Hepatocyte (in vitro differentiated cells): ENCODE measurements around the gene SPTBN2. TPM values are rescaled to one million over a fixed set of nuclear protein-coding genes. Genes with fewer than 3 reads are reported as not detected.
A peak's percentile ranks its signal among the peaks of the same experiment; 100 is the strongest.

Experiments
- DNase-seq: peaks from one replicate; pipeline ENCODE4 v3.0.0-alpha.2; 2016; ENCODE audit warnings: low spot score
- H2AFZ ChIP-seq: fragments of 200-600 bp; sonication (generic); 2 replicates; pipeline ENCODE4 v1.6.0; 2016; ENCODE audit warnings: antibody characterized with exemption, mild to moderate bottlenecking
- H3K27ac ChIP-seq: fragments of 200-600 bp; sonication (generic); 2 replicates; pipeline ENCODE4 v1.5.1; 2016; ENCODE audit warnings: mild to moderate bottlenecking
- H3K27me3 ChIP-seq: fragments of 200-600 bp; sonication (generic); 2 replicates; pipeline ENCODE4 v1.6.1; 2016
- H3K36me3 ChIP-seq: fragments of 200-600 bp; sonication (generic); replicated peaks from 2 replicates; pipeline ENCODE4 v1.5.1; 2016; ENCODE audit warnings: low read depth; ENCODE audit not compliant: insufficient read depth
- H3K4me1 ChIP-seq: fragments of 200-600 bp; sonication (generic); 2 replicates; pipeline ENCODE4 v1.5.1; 2016; ENCODE audit warnings: mild to moderate bottlenecking, moderate library complexity; ENCODE audit not compliant: insufficient read depth
- H3K4me2 ChIP-seq: fragments of 200-600 bp; sonication (generic); 2 replicates; pipeline ENCODE4 v1.6.0; 2016
- H3K4me3 ChIP-seq: fragments of 200-600 bp; sonication (generic); 2 replicates; pipeline ENCODE4 v1.5.1; 2016; ENCODE audit warnings: mild to moderate bottlenecking
- H3K79me2 ChIP-seq: fragments of 200-600 bp; sonication (generic); 2 replicates; pipeline ENCODE4 v1.6.0; 2017; ENCODE audit warnings: mild to moderate bottlenecking
- H3K9me2 ChIP-seq: fragments of 200-600 bp; sonication (generic); replicated peaks from 2 replicates; pipeline ENCODE4 v1.6.0; 2017; ENCODE audit warnings: mild to moderate bottlenecking; ENCODE audit not compliant: insufficient read depth
- H3K9me3 ChIP-seq: fragments of 200-600 bp; sonication (generic); 2 replicates; pipeline ENCODE4 v1.5.1; 2016; ENCODE audit warnings: low read depth, mild to moderate bottlenecking
- H4K20me1 ChIP-seq: fragments of 200-600 bp; sonication (generic); 2 replicates; pipeline ENCODE4 v1.6.0; 2016; ENCODE audit warnings: mild to moderate bottlenecking; ENCODE audit not compliant: insufficient read depth, poor library complexity, severe bottlenecking
- EZH2 ChIP-seq: fragments of 200-600 bp; sonication (generic); IDR thresholded peaks from 2 replicates; pipeline ENCODE4 v1.6.1; 2016; ENCODE audit warnings: antibody characterized with exemption, mild to moderate bottlenecking, borderline replicate concordance
- EZH2phosphoT487 ChIP-seq: fragments of 200-600 bp; sonication (generic); IDR thresholded peaks from one replicate; pipeline ENCODE4 v1.6.1; 2018; ENCODE audit warnings: antibody characterized with exemption, mild to moderate bottlenecking, low read depth, moderate library complexity; ENCODE audit not compliant: unreplicated experiment, severe bottlenecking
- WGBS: methylation state at CpG from one replicate; pipeline ENCODE4 v1.1.6; 2016; ENCODE audit warnings: low lambda C conversion rate; ENCODE audit errors: missing lambda C conversion rate; 5-methylcytosine and 5-hydroxymethylcytosine counted together
- polyA plus RNA-seq: library from polyadenylated mRNA; unstranded; fragments of >200 nt; fragmentation: Nextera tagmentation; extraction: Ambion mirVana; gene quantifications from 2 replicates; pipeline ENCODE4 v1.2.1, GENCODE V29; 2016
- total RNA-seq: library from RNA; depleted of rRNA; stranded (reverse); fragments of >200 nt; gene quantifications from 2 replicates; pipeline ENCODE4 v1.2.3, GENCODE V29; 2014
- TF ChIP-seq, protein P1 (sequence below): fragments of 200-600 bp; sonication (generic); IDR thresholded peaks from 2 replicates; pipeline ENCODE4 v1.5.1; 2016; ENCODE audit warnings: antibody characterized with exemption, mild to moderate bottlenecking; ENCODE audit not compliant: poor library complexity

SPTBN2 gene
- total and polyA plus RNA-seq, 2 experiments from 2014 or later = 152 to 177 TPM

DNA sequence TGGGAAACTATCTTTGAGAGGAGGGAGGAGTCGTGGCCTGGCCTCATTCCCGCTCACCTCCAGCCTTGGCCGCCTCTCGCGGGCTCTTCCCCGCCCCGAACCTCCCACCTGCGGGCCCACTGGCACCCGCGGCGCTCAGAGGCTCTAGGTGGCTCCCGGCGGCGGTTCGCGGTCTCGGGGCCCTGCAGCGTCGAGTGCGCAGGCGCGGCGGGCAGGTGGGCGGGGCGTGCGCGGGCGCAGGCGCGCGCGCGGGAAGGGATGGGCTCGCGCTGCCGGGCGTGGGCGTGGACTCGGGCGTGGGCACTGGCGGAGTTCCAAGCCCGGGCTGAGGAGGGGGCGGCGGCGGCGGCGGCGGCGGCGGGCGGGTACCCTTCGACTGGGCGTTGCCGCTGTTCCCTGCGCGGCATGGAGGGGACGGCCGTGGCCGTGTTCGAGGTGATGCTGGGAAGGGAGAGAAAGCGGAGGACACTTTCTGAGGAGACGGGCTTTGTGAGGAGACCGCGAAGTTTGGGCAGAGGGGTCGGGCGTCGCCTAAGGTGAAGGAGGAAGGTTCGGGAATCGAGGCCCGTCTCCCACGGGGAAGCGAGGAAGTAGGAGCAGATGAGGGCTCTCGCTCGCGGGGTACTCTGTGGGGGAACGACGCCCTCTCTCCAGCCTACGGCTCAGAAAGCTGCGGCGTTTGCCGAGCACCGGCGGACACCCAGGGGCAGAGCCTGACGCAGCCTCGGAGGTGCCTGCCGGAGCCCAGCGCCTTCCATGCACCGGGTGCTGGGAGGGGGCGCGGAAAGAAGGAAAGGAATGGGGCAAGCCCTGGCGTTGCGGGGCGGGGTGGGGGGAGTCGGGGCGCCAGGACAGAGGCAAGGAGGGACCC, 15.7 kb upstream of the SPTBN2 start:
- Histone ChIP-seq H3K4me2 (peak overlapping the region; percentile 100), H3K36me3 (no peaks in the 10 kb centered on the region), H3K9me2 (no peaks in the 10 kb centered on the region), H3K79me2 (peaks cover 43% of the 10 kb centered on the region), H3K4me3 (peak overlapping the region; percentile 98), H3K4me1 (peaks cover 5% of the 10 kb centered on the region), H3K9me3 (no peaks in the 10 kb centered on the region), H2AFZ (peak overlapping the region; percentile 100), H3K27me3 (no peaks in the 10 kb centered on the region), H3K27ac (peak overlapping the region; percentile 81), H4K20me1 (no peaks in the 10 kb centered on the region)
- TF ChIP-seq EZH2phosphoT487 = no peak
- TF ChIP-seq, protein P1, sequence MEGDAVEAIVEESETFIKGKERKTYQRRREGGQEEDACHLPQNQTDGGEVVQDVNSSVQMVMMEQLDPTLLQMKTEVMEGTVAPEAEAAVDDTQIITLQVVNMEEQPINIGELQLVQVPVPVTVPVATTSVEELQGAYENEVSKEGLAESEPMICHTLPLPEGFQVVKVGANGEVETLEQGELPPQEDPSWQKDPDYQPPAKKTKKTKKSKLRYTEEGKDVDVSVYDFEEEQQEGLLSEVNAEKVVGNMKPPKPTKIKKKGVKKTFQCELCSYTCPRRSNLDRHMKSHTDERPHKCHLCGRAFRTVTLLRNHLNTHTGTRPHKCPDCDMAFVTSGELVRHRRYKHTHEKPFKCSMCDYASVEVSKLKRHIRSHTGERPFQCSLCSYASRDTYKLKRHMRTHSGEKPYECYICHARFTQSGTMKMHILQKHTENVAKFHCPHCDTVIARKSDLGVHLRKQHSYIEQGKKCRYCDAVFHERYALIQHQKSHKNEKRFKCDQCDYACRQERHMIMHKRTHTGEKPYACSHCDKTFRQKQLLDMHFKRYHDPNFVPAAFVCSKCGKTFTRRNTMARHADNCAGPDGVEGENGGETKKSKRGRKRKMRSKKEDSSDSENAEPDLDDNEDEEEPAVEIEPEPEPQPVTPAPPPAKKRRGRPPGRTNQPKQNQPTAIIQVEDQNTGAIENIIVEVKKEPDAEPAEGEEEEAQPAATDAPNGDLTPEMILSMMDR = no peak
- TF ChIP-seq EZH2 = no peak
- 1% methylated on average over 70 of the region's 95 CpGs for WGBS
- DNase-seq = peak; percentile 93

DNA sequence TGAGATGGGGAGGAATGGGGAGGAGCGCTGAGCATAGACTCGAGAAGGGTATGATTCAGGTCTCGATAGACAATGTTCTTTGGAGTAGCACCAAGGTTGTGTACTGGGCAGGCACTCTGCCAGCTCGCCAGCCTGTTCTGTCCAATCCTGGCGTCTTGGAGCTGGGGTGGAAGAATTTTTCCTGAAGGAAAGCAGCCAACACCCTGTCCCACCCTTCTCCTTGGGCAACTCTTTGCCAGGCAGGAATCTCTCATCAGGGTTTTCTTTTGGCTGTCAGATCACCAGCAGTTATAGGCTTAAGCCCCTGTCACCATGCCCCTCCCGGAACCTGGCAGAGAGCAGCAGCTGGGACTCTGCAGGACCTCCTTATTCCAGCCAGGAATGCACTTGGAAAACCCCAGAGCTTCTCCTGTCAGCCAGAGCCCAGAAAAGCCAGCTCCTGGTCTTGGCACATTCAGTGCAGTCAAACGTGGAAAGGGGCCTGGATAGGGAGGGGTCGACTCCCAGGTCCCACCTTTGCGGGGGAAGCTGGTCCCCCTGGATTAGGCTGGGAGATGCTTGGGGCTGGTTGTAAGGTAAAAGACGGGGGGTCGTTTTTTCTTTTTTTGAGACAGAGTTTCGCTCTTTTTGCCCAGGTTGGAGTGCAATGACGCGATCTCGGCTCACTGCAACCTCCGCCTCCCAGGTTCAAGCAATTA, 14.4 kb upstream of the SPTBN2 start:
- Histone ChIP-seq H3K36me3 (no peaks in the 10 kb centered on the region), H3K79me2 (peaks cover 30% of the 10 kb centered on the region), H3K4me1 (peaks cover 5% of the 10 kb centered on the region), H4K20me1 (no peaks in the 10 kb centered on the region), H3K4me3 (no peak overlapping the region), H3K27me3 (no peaks in the 10 kb centered on the region), H3K27ac (no peak overlapping the region), H2AFZ (no peak overlapping the region), H3K9me3 (no peaks in the 10 kb centered on the region), H3K9me2 (no peaks in the 10 kb centered on the region), H3K4me2 (peak overlapping the region; percentile 100)
- TF ChIP-seq EZH2phosphoT487 (no peak), EZH2 (no peak)
- TF ChIP-seq, protein P1 = no peak
- no peak for DNase-seq
- 93% methylated on average over 16 of the region's 16 CpGs for WGBS

DNA sequence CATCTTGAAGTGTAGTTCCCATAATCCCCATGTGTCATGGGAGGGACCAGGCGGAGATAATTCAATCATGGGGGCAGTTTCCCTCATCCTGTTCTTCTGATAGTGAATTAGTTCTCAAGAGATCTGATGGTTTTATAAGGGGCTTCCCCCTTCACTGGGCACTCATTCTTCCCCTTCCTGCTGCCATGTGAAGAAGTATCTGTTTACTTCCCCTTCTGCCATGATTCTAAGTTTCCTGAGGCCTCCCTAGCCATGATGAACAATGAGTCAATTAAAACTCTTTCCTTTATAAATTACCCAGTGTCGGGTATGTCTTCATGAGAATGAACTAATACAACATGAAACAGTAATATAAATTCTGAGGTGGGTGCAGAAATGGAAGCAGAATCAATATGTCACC, 12.1 kb upstream of the SPTBN2 start:
- H3K9me2 ChIP-seq = no peaks in the 10 kb centered on the region
- WGBS = 92% methylated on average over 2 of the region's 2 CpGs
- TF ChIP-seq, protein P1 = no peak
- peaks cover 5% of the 10 kb centered on the region for H3K4me1 ChIP-seq
- H3K36me3 ChIP-seq = no peaks in the 10 kb centered on the region
- DNase-seq = no peak
- no peak overlapping the region for H2AFZ ChIP-seq
- H3K27me3 ChIP-seq = no peaks in the 10 kb centered on the region
- no peak overlapping the region for H3K4me3 ChIP-seq
- peaks cover 8% of the 10 kb centered on the region for H3K79me2 ChIP-seq
- no peaks in the 10 kb centered on the region for H4K20me1 ChIP-seq
- no peak overlapping the region for H3K4me2 ChIP-seq
- no peaks in the 10 kb centered on the region for H3K9me3 ChIP-seq
- H3K27ac ChIP-seq = no peak overlapping the region
